ENCODE measurements around the gene ATP7A. TPM values are rescaled to one million over a fixed set of nuclear protein-coding genes. Genes with fewer than 3 reads are reported as not detected.

ATP7A gene
- total RNA-seq, 1 experiment from 2014 or later = 6.3 TPM

GRCh38 chrX:77917294-77917933 is 6.9 kb downstream of the ATP7A start:
- ChIA-PET POLR2A (no interaction called here), CTCF (no interaction called here)
- intact Hi-C loops (cut with micrococcal nuclease) = no loop called here

GRCh38 chrX:77918568-77918967 is 8.1 kb downstream of the ATP7A start:
- ATAC-seq (no peak), DNase-seq (ENCODE audit: low read depth, low spot score) (no peak)
- no TSS peak for BruUV-seq (replicated peaks)
- Histone ChIP-seq H3K36me3 (ENCODE audit: control insufficient read depth in 1 of 2, insufficient read depth in 2 of 2, low read length in 2 of 2) (no peaks in the 10 kb centered on the region), H3K4me3 (replicated peaks in 1 of 2; ENCODE audit: low read depth in 1 of 2, low read length in 2 of 2) (no peak overlapping the region), H3K9me3 (ENCODE audit: control insufficient read depth in 1 of 2, insufficient read depth in 1 of 2, low read depth in 1 of 2, low read length in 2 of 2) (no peaks in the 10 kb centered on the region), H3K9ac (ENCODE audit: low read length) (no peak overlapping the region), H3K4me1 (ENCODE audit: control insufficient read depth in 1 of 2, insufficient read depth in 2 of 2, low read length in 2 of 2) (no peaks in the 10 kb centered on the region), H3K79me2 (ENCODE audit: insufficient read depth, low read length) (no peaks in the 10 kb centered on the region), H2AFZ (ENCODE audit: low read depth, low read length, poor library complexity, severe bottlenecking) (no peak overlapping the region), H3K27ac (ENCODE audit: low read depth, low read length) (no peak overlapping the region), H3K9me2 (ENCODE audit: insufficient read depth) (no peaks in the 10 kb centered on the region), H3K4me2 (ENCODE audit: low read length) (no peak overlapping the region), H4K20me1 (ENCODE audit: insufficient read depth) (no peaks in the 10 kb centered on the region), H3K27me3 (ENCODE audit: insufficient read depth, low read length) (no peaks in the 10 kb centered on the region)
- ChIA-PET POLR2A (no interaction called here), CTCF (no interaction called here), RAD21 (ENCODE audit: low non-redundant PET in 1 of 2, low total read pairs in 2 of 2, uncharacterized antibody in 2 of 2, unreplicated experiment in 2 of 2) (no interaction called here)
- TF ChIP-seq ZNF274 (IDR thresholded peaks at IDR 0.05; ENCODE audit: low read depth, low read length) (no peak), JUND (IDR thresholded peaks at IDR 0.05) (no peak), REST (IDR thresholded peaks at IDR 0.05; ENCODE audit: low read depth) (no peak), CBX3 (IDR thresholded peaks at IDR 0.05; ENCODE audit: low read depth) (no peak), FOSL1 (IDR thresholded peaks at IDR 0.05; ENCODE audit: low read depth) (no peak), RAD21 (IDR thresholded peaks at IDR 0.05; ENCODE audit: low read depth) (no peak), ZBTB33 (IDR thresholded peaks at IDR 0.05; ENCODE audit: extremely low read depth, insufficient replicate concordance, low read length) (no peak), SRF (IDR thresholded peaks at IDR 0.05; ENCODE audit: low read depth) (no peak), TCF7L2 (IDR thresholded peaks at IDR 0.05; ENCODE audit: borderline replicate concordance, extremely low read depth, insufficient read depth, insufficient read length) (no peak), SP1 (IDR thresholded peaks at IDR 0.05; ENCODE audit: low read depth) (no peak)
- intact Hi-C loops (cut with micrococcal nuclease) = no loop called here

More at GRCh38 chrX:77917294-77917933, 6.9 kb downstream of the ATP7A start:
- H3K4me1 ChIP-seq (ENCODE audit: control insufficient read depth in 1 of 2, insufficient read depth in 2 of 2, low read length in 2 of 2) = no peaks in the 10 kb centered on the region
- H3K9me3 ChIP-seq (ENCODE audit: control insufficient read depth in 1 of 2, insufficient read depth in 1 of 2, low read depth in 1 of 2, low read length in 2 of 2) = no peaks in the 10 kb centered on the region
- no peak overlapping the region for H3K4me2 ChIP-seq (ENCODE audit: low read length)
- no peaks in the 10 kb centered on the region for H4K20me1 ChIP-seq (ENCODE audit: insufficient read depth)
- no peak for DNase-seq (ENCODE audit: low read depth, low spot score)
- no peak overlapping the region for H3K27ac ChIP-seq (ENCODE audit: low read depth, low read length)
- no peaks in the 10 kb centered on the region for H3K27me3 ChIP-seq (ENCODE audit: insufficient read depth, low read length)
- H3K36me3 ChIP-seq (ENCODE audit: control insufficient read depth in 1 of 2, insufficient read depth in 2 of 2, low read length in 2 of 2) = no peaks in the 10 kb centered on the region
- H3K79me2 ChIP-seq (ENCODE audit: insufficient read depth, low read length) = no peaks in the 10 kb centered on the region
- no peaks in the 10 kb centered on the region for H3K9me2 ChIP-seq (ENCODE audit: insufficient read depth)
- H2AFZ ChIP-seq (ENCODE audit: low read depth, low read length, poor library complexity, severe bottlenecking) = no peak overlapping the region
- H3K4me3 ChIP-seq (replicated peaks in 1 of 2; ENCODE audit: low read depth in 1 of 2, low read length in 2 of 2) = no peak overlapping the region
- no peak for ATAC-seq
- RAD21 ChIA-PET (ENCODE audit: low non-redundant PET in 1 of 2, low total read pairs in 2 of 2, uncharacterized antibody in 2 of 2, unreplicated experiment in 2 of 2) = no interaction called here
- TF ChIP-seq RAD21 (IDR thresholded peaks at IDR 0.05; ENCODE audit: low read depth) (no peak), POLR2AphosphoS5 (IDR thresholded peaks at IDR 0.05; ENCODE audit: low read depth, low read length) (no peak), POLR2A (IDR thresholded peaks at IDR 0.05; ENCODE audit: borderline replicate concordance, extremely low read depth, insufficient read depth, insufficient read length) (no peak), SP1 (IDR thresholded peaks at IDR 0.05; ENCODE audit: low read depth) (no peak), ATF3 (IDR thresholded peaks at IDR 0.05) (no peak), YY1 (IDR thresholded peaks at IDR 0.05; ENCODE audit: extremely low read depth, insufficient replicate concordance, low read depth, low read length) (no peak), ZFX (IDR thresholded peaks at IDR 0.05) (no peak)
- BruUV-seq (replicated peaks) = no TSS peak
- H3K9ac ChIP-seq (ENCODE audit: low read length) = no peak overlapping the region
